SK-N-SH (cell line): ENCODE data around the gene DCDC1. TPM values are rescaled to one million over a fixed set of nuclear protein-coding genes. Genes with fewer than 3 reads are reported as not detected.

Source experiments
- CTCF ChIA-PET: fragments of 300-600, 350-600 bp; formaldehyde crosslinking; extraction: SDS; loops from one replicate; lab custom pipeline; 2021; lab: Yijun Ruan, JAX
- POLR2A ChIA-PET: fragments of 350-600 bp; sonication (Branson Sonifier 250); formaldehyde crosslinking; extraction: SDS; loops from one replicate; lab custom pipeline; 2020; ENCODE audit warnings: antibody characterized with exemption, inconsistent platforms; lab: Yijun Ruan, JAX
- DNase-seq: peaks from one replicate; pipeline ENCODE4 v3.0.0; 2012
- H2AFZ ChIP-seq: fragments of 200-600 bp; sonication (generic); 2 replicates; pipeline ENCODE4 v1.8.1; 2016; ENCODE audit warnings: antibody characterized with exemption, mild to moderate bottlenecking, low read depth
- H3F3A ChIP-seq: fragments of 200-600 bp; sonication (generic); replicated peaks from 2 replicates; pipeline ENCODE3; 2016; ENCODE audit warnings: antibody characterized with exemption, mild to moderate bottlenecking; ENCODE audit not compliant: insufficient read depth
- H3K27ac ChIP-seq, 2 experiments: fragments of 200-500 bp in 1 of 2; fragments of 200-600 bp in 1 of 2; sonication (Bioruptor generic) in 1 of 2; sonication (generic), shearing (Covaris generic) in 1 of 2; 2 replicates each; pipeline versions ENCODE4 v1.5.1 to v1.6.1; 2014 to 2016; ENCODE audit warnings: low read depth in 2 of 2, inconsistent platforms in 1 of 2, low read length in 1 of 2, mild to moderate bottlenecking in 1 of 2, mixed read lengths in 1 of 2
- H3K27me3 ChIP-seq: fragments of 200-600 bp; sonication (generic), shearing (Covaris generic); 2 replicates; pipeline ENCODE4 v1.6.1; 2016; ENCODE audit warnings: mixed run types; ENCODE audit not compliant: insufficient read depth
- H3K36me3 ChIP-seq, 2 experiments: fragments of 200-500 bp in 1 of 2; fragments of 200-600 bp in 1 of 2; sonication (Bioruptor generic) in 1 of 2; sonication (generic) in 1 of 2; replicated peaks in 1 of 2; 2 replicates each; pipeline versions ENCODE3 to v1.5.1; 2014 to 2016; ENCODE audit warnings: low read length in 1 of 2, mild to moderate bottlenecking in 1 of 2; ENCODE audit not compliant: insufficient read depth in 2 of 2, control insufficient read depth in 1 of 2
- H3K4me1 ChIP-seq, 2 experiments: fragments of 200-500 bp in 1 of 2; fragments of 200-600 bp in 1 of 2; sonication (Bioruptor generic) in 1 of 2; sonication (generic), shearing (Covaris generic) in 1 of 2; 2 replicates each; pipeline versions ENCODE4 v1.5.1 to v1.6.1; 2014 to 2016; ENCODE audit warnings: low read depth in 1 of 2, low read length in 1 of 2, mixed run types in 1 of 2; ENCODE audit not compliant: insufficient read depth in 2 of 2, control insufficient read depth in 1 of 2
- H3K4me2 ChIP-seq: fragments of 200-600 bp; sonication (generic), shearing (Covaris generic); 2 replicates; pipeline ENCODE4 v1.6.1; 2017; ENCODE audit warnings: mixed run types
- H3K4me3 ChIP-seq, 2 experiments: fragments of 200-500 bp in 1 of 2; fragments of 200-600 bp in 1 of 2; sonication (Bioruptor generic) in 1 of 2; sonication (generic), shearing (Covaris generic) in 1 of 2; 2 replicates each; pipeline versions ENCODE4 v1.5.1 to v1.8.1; 2014 to 2016; ENCODE audit warnings: low read depth in 2 of 2, inconsistent platforms in 1 of 2, low read length in 1 of 2, mild to moderate bottlenecking in 1 of 2, mixed read lengths in 1 of 2, moderate library complexity in 1 of 2
- H3K79me2 ChIP-seq: fragments of 200-600 bp; sonication (generic); 2 replicates; pipeline ENCODE4 v1.8.1; 2017; ENCODE audit warnings: mild to moderate bottlenecking; ENCODE audit not compliant: insufficient read depth
- H3K9ac ChIP-seq: fragments of 200-600 bp; sonication (generic); 2 replicates; pipeline ENCODE4 v1.6.1; 2017; ENCODE audit warnings: mixed run types
- H3K9me2 ChIP-seq: fragments of 200-600 bp; sonication (generic); 2 replicates; pipeline ENCODE4 v1.6.1; 2017; ENCODE audit warnings: mixed run types
- H3K9me3 ChIP-seq: fragments of 200-600 bp; sonication (generic); 2 replicates; pipeline ENCODE4 v1.6.1; 2017; ENCODE audit warnings: mixed run types, mild to moderate bottlenecking, moderate library complexity
- H4K20me1 ChIP-seq: fragments of 200-600 bp; sonication (generic); 2 replicates; pipeline ENCODE4 v1.6.1; 2017; ENCODE audit warnings: mild to moderate bottlenecking, mixed run types; ENCODE audit not compliant: insufficient read depth
- EP300 ChIP-seq, 2 experiments: IDR thresholded peaks; 2 replicates each; pipeline versions ENCODE4 v1.4.0 to v1.6.1; 2012; ENCODE audit warnings: borderline replicate concordance in 1 of 2, low read depth in 1 of 2, low read length in 1 of 2
- FOSL2 ChIP-seq: IDR thresholded peaks from 2 replicates; pipeline ENCODE4 v1.4.0; 2012; ENCODE audit warnings: low read depth, mild to moderate bottlenecking, moderate library complexity, borderline replicate concordance
- FOXJ3 ChIP-seq: sonication (generic); formaldehyde crosslinking; IDR thresholded peaks from 2 replicates; pipeline ENCODE4 v1.5.1; 2020; ENCODE audit warnings: mild to moderate bottlenecking, missing genetic modification reagents
- FOXM1 ChIP-seq: IDR thresholded peaks from 2 replicates; pipeline ENCODE4 v1.4.0; 2012; ENCODE audit warnings: low read depth, mild to moderate bottlenecking
- GATA2 ChIP-seq: sonication (generic); formaldehyde crosslinking; IDR thresholded peaks from 2 replicates; pipeline ENCODE4 v1.5.0; 2020; ENCODE audit warnings: mild to moderate bottlenecking, missing genetic modification reagents
- MEF2A ChIP-seq: IDR thresholded peaks from 2 replicates; pipeline ENCODE4 v1.4.0; 2012; ENCODE audit warnings: low read depth, borderline replicate concordance
- NRF1 ChIP-seq: IDR thresholded peaks from 2 replicates; pipeline ENCODE4 v1.6.1; 2012; ENCODE audit warnings: low read depth, mild to moderate bottlenecking, low read length
- RCOR1 ChIP-seq: fragments of 150-350 bp; IDR thresholded peaks from 2 replicates; pipeline ENCODE4 v1.6.1; 2017; ENCODE audit warnings: antibody characterized with exemption, low read length
- RFX5 ChIP-seq: IDR thresholded peaks from 2 replicates; pipeline ENCODE4 v1.6.1; 2012; ENCODE audit warnings: mild to moderate bottlenecking, improper control_type of control experiment, low read length
- RXRA ChIP-seq: IDR thresholded peaks from 2 replicates; pipeline ENCODE4 v1.4.0; 2012; ENCODE audit warnings: low read depth, mild to moderate bottlenecking, borderline replicate concordance
- TCF12 ChIP-seq: IDR thresholded peaks from 2 replicates; pipeline ENCODE4 v1.4.0; 2012
- TEAD4 ChIP-seq: IDR thresholded peaks from 2 replicates; pipeline ENCODE4 v1.4.0; 2012; ENCODE audit warnings: mild to moderate bottlenecking, borderline replicate concordance; ENCODE audit not compliant: insufficient read depth
- WGBS: methylation state at CpG from one replicate; pipeline ENCODE4 v1.1.6; 2017; ENCODE audit warnings: low lambda C conversion rate; 5-methylcytosine and 5-hydroxymethylcytosine counted together
- polyA plus RNA-seq, 3 experiments: library from polyadenylated mRNA; depleted of rRNA; stranded (reverse); fragments of >200 nt; gene quantifications; 2 replicates each; pipeline ENCODE4 v1.2.3, GENCODE V29; 2012
- TF ChIP-seq, protein P1 (sequence below): IDR thresholded peaks from 2 replicates; pipeline ENCODE4 v1.4.0; 2012; ENCODE audit warnings: low read depth, borderline replicate concordance
- TF ChIP-seq, protein P2 (sequence below): IDR thresholded peaks from 2 replicates; pipeline ENCODE4; 2012

Gene DCDC1
- polyA plus RNA-seq, 1 of the 3 experiments (the other 2 are of a cell fraction), result 0.12 TPM

DNA sequence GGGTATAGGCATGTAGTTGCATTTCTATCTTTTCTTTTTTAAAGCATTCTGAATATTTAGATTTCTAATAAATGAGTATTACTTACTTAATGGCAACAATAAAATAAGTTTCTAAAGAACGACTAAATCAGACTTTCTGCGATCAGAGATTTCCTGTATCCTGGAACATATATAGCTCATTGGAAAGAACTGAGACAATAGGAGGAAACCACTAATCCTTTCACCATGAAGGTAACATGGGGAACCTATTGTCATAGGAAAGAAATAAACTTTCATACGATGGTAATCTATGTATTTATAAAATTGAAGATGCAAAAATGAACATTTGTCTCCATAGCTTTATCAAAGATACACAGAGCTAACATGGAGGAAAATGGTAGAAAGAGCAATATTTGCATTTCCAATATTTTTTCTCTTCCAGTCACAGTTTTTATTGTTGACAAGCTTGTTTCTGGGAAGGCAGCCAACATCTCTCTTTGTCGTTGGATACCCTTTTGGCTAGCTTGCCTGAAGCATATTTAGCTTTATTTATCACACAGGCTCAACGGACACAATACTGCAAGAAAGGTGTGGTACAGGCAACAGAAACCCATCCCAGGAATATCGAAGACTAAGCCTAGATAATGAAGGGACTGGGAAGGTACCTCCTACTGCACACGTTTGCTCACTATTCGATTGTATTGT, 490.1 kb downstream of the DCDC1 start:
- POLR2A ChIA-PET, result interaction anchor here (1.3 kb wide), 1 partner anchor 20 kb away, joined by 3 read pairs; no protein-coding TSS in a partner anchor
- Histone ChIP-seq H3K9ac (no peak overlapping the region), H3K4me1 (peaks cover 0 to 17% of the 10 kb centered on the region in 2 experiments; a peak in 3 of 4 replicates), H3K27me3 (no peaks in the 10 kb centered on the region), H3K36me3 (no peaks in the 10 kb centered on the region), H3K9me2 (no peaks in the 10 kb centered on the region), H3K27ac (peak overlapping the region in 1 of 2 experiments; percentile 62; a peak in 2 of 4 replicates)
- WGBS, result 24% methylated on average over 8 of the region's 8 CpGs
- peak; percentile 6 for DNase-seq
- no peak for TF ChIP-seq TEAD4
- TF ChIP-seq NRF1, result no peak
- 0 out of 4 replicates have a peak, but pooled peaks of 1 of the 2 experiments have one; percentile 23 for TF ChIP-seq EP300 (IDR thresholded peaks at IDR 0.05; ENCODE audit: borderline replicate concordance in 1 of 2, low read depth in 1 of 2, low read length in 1 of 2)
- 0 out of 2 replicates have a peak, but pooled peaks have one; percentile 12 for TF ChIP-seq GATA2
- TF ChIP-seq, all 33 proteins: peak for 2
- Histone ChIP-seq H4K20me1 (no peaks in the 10 kb centered on the region), H3F3A (no peaks in the 10 kb centered on the region), H2AFZ (no peak overlapping the region), H3K79me2 (no peaks in the 10 kb centered on the region), H3K4me3 (no peak overlapping the region), H3K4me2 (no peak overlapping the region), H3K9me3 (no peaks in the 10 kb centered on the region)
- CTCF ChIA-PET, result interaction anchor here (0.6 to 2.8 kb wide), 4 partner anchors 17 to 70 kb away, joined by 3 to 10 read pairs (median 4); no protein-coding TSS in a partner anchor

DNA sequence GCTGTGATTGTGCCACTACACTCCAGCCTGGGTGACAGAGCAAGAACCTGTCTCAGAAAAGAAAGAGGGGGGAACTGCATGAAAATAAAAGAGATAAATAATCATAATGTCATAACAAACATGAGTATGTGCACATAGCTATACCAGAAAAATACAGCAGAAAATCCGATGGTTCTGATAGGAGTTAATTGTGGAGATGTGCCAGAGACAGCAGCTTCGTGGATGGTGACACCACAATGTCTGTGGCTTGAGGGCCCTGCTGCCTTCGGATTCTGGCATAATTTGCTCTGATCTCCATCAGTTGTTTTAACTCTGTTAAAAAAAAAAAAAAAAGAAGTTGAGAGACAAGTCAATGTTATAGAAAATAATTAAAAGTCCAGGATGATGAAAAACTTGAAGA, 491.1 kb downstream of the DCDC1 start:
- H3K4me1 ChIP-seq, result peaks cover 0 to 22% of the 10 kb centered on the region in 2 experiments; a peak in 3 of 4 replicates
- H3K4me2 ChIP-seq, result no peak overlapping the region
- no peaks in the 10 kb centered on the region for H3F3A ChIP-seq
- peak overlapping the region in 1 of 2 experiments; percentile 62; a peak in 2 of 4 replicates for H3K27ac ChIP-seq
- no peak overlapping the region for H2AFZ ChIP-seq
- H4K20me1 ChIP-seq, result no peaks in the 10 kb centered on the region
- ChIA-PET POLR2A (interaction anchor here (0.6 to 1.3 kb wide), 3 partner anchors 11 to 556 kb away, joined by 3 to 4 read pairs (median 3); partner anchors contain the start of gene ARL14EP), CTCF (interaction anchor here (0.7 to 2.8 kb wide), 6 partner anchors 16 to 750 kb away, joined by 3 to 10 read pairs (median 4); no protein-coding TSS in a partner anchor)
- H3K36me3 ChIP-seq, result no peaks in the 10 kb centered on the region
- DNase-seq, result peak; percentile 10
- H3K9me3 ChIP-seq, result no peaks in the 10 kb centered on the region
- no peaks in the 10 kb centered on the region for H3K9me2 ChIP-seq
- H3K4me3 ChIP-seq, result no peak overlapping the region
- no peaks in the 10 kb centered on the region for H3K79me2 ChIP-seq
- no peak for TF ChIP-seq TCF12
- TF ChIP-seq RCOR1, result peak; percentile 79
- TF ChIP-seq FOXM1, result no peak
- no peak for TF ChIP-seq MEF2A
- TF ChIP-seq, protein P1, sequence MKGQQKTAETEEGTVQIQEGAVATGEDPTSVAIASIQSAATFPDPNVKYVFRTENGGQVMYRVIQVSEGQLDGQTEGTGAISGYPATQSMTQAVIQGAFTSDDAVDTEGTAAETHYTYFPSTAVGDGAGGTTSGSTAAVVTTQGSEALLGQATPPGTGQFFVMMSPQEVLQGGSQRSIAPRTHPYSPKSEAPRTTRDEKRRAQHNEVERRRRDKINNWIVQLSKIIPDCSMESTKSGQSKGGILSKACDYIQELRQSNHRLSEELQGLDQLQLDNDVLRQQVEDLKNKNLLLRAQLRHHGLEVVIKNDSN, result no peak
- peak; percentile 54; the same call in 1 of the 2 replicates for TF ChIP-seq GATA2
- no peak for TF ChIP-seq NRF1
- no peak for TF ChIP-seq FOXJ3
- TF ChIP-seq FOSL2, result no peak
- peak in 1 of 2 experiments; percentile 39; a peak in 1 of 4 replicates for TF ChIP-seq EP300 (IDR thresholded peaks at IDR 0.05; ENCODE audit: borderline replicate concordance in 1 of 2, low read depth in 1 of 2, low read length in 1 of 2)
- no peak for TF ChIP-seq RFX5
- no peak for TF ChIP-seq RXRA
- TF ChIP-seq, protein P2, sequence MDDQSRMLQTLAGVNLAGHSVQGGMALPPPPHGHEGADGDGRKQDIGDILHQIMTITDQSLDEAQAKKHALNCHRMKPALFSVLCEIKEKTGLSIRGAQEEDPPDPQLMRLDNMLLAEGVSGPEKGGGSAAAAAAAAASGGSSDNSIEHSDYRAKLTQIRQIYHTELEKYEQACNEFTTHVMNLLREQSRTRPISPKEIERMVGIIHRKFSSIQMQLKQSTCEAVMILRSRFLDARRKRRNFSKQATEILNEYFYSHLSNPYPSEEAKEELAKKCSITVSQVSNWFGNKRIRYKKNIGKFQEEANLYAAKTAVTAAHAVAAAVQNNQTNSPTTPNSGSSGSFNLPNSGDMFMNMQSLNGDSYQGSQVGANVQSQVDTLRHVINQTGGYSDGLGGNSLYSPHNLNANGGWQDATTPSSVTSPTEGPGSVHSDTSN, result no peak
- TF ChIP-seq TEAD4, result no peak
- TF ChIP-seq, all 33 proteins: peak for 3
- Histone ChIP-seq H3K9ac (no peak overlapping the region), H3K27me3 (no peaks in the 10 kb centered on the region)
- 6% methylated on average over 3 of the region's 3 CpGs for WGBS
